OCI-LY3 (cell line): Measurements from ENCODE around the gene F5.

ENCODE experiments used
- CTCF ChIP-seq: fragments of 200-600, 300-600 bp; sonication (generic); IDR thresholded peaks from 2 replicates; pipeline ENCODE4 v1.5.1; 2014; ENCODE audit warnings: antibody characterized with exemption, low read length, low read depth
- EZH2phosphoT487 ChIP-seq: fragments of 200-600 bp; shearing (Covaris generic); IDR thresholded peaks from 2 replicates; pipeline ENCODE4 v1.6.1; 2018; ENCODE audit warnings: antibody characterized with exemption, mixed run types, low read depth

GRCh38 chr1:169509354-169509753 is 76.9 kb downstream of the F5 start:
- TF ChIP-seq CTCF (peak; percentile 32), EZH2phosphoT487 (no peak)
